Type B pancreatic cell (in vitro differentiated cells): ENCODE results near the gene DAZAP1. TPM values are rescaled to one million over a fixed set of nuclear protein-coding genes. Genes with fewer than 3 reads are reported as not detected.

Experiments
- DNase-seq: peaks from one replicate; pipeline ENCODE4 v3.0.0; 2021; ENCODE audit warnings: mixed read lengths; ENCODE audit not compliant: unreplicated experiment; ENCODE audit errors: extremely low spot score
- H3K27ac Mint-ChIP-seq: 2 replicates; pipeline ENCODE4 v1.8.0; 2021; ENCODE audit warnings: mild to moderate bottlenecking, mixed read lengths
- H3K27me3 Mint-ChIP-seq: 2 replicates; pipeline ENCODE4 v1.8.0; 2021; ENCODE audit warnings: mixed read lengths
- H3K36me3 Mint-ChIP-seq: 2 replicates; pipeline ENCODE4 v1.8.0; 2021; ENCODE audit warnings: mixed read lengths
- H3K4me1 Mint-ChIP-seq: one replicate; pipeline ENCODE4 v1.8.0; 2021; ENCODE audit warnings: mixed read lengths; ENCODE audit not compliant: unreplicated experiment
- H3K4me3 Mint-ChIP-seq: 2 replicates; pipeline ENCODE4 v1.8.0; 2021; ENCODE audit warnings: mild to moderate bottlenecking, mixed read lengths
- H3K9me3 Mint-ChIP-seq: 2 replicates; pipeline ENCODE4 v1.8.0; 2021; ENCODE audit warnings: mixed read lengths
- CTCF ChIP-seq: fragments of 200-600 bp; sonication (generic); conservative IDR thresholded peaks from 2 replicates; pipeline ENCODE4 v1.5.0; 2021; ENCODE audit warnings: antibody characterized with exemption, mild to moderate bottlenecking
- total RNA-seq: library from RNA; stranded (reverse); gene quantifications from 2 replicates; pipeline ENCODE4 v1.2.1, GENCODE V29; 2021; ENCODE audit warnings: low replicate concordance

Gene DAZAP1
- total RNA-seq, 1 donor from 2014 or later = 124 TPM

GRCh38 chr19:1447504-1447903, 40.1 kb downstream of the DAZAP1 start:
- Mint-ChIP-seq H3K4me3 (peak overlapping the region; percentile 48), H3K27me3 (peaks cover 49% of the 10 kb centered on the region), H3K27ac (no peak overlapping the region), H3K9me3 (no peaks in the 10 kb centered on the region), H3K4me1 (peaks cover 14% of the 10 kb centered on the region), H3K36me3 (peaks cover 3% of the 10 kb centered on the region)
- DNase-seq = no peak
- TF ChIP-seq CTCF = no peak

DNA sequence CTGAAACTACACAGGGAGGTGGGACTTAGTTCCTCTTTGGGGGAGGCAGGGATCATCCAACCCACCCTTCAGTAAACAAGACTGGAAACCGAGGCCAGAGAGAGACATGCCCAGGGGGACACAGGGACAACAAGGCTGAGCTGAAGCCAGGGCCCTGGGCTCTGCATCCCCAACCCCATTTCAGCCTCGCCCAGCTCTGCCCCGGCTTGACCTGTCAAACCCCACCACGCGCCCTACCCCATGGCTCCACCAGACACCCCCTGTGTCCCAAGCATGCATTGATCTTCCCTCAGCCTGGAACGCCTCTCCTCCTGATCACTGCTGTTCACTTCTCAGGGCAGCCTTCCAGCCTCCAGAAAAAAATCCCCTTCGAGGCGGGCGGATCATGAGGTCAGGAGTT, 40.6 kb downstream of the DAZAP1 start:
- DNase-seq = no peak
- Mint-ChIP-seq H3K9me3 (no peaks in the 10 kb centered on the region), H3K4me1 (peaks cover 10% of the 10 kb centered on the region), H3K4me3 (peak overlapping the region; percentile 52), H3K27ac (no peak overlapping the region), H3K27me3 (peaks cover 54% of the 10 kb centered on the region), H3K36me3 (no peaks in the 10 kb centered on the region)
- TF ChIP-seq CTCF = no peak

GRCh38 chr19:1449467-1450442, 42.4 kb downstream of the DAZAP1 start, which contains the start of gene APC2:
APC2 (plus strand) TSS chr19:1450121; CDS start chr19:1453002, 2,881 bp downstream.
- Mint-ChIP-seq H3K27ac (peak within 1 kb of the TSS; percentile 16), H3K27me3 (peaks cover 60% of the 10 kb centered on the region), H3K4me1 (peaks cover 15% of the 10 kb centered on the region), H3K4me3 (peak within 1 kb of the TSS; percentile 69), H3K36me3 (no peaks in the 10 kb centered on the region), H3K9me3 (no peaks in the 10 kb centered on the region)
- no peak for DNase-seq
- TF ChIP-seq CTCF = no peak

DNA sequence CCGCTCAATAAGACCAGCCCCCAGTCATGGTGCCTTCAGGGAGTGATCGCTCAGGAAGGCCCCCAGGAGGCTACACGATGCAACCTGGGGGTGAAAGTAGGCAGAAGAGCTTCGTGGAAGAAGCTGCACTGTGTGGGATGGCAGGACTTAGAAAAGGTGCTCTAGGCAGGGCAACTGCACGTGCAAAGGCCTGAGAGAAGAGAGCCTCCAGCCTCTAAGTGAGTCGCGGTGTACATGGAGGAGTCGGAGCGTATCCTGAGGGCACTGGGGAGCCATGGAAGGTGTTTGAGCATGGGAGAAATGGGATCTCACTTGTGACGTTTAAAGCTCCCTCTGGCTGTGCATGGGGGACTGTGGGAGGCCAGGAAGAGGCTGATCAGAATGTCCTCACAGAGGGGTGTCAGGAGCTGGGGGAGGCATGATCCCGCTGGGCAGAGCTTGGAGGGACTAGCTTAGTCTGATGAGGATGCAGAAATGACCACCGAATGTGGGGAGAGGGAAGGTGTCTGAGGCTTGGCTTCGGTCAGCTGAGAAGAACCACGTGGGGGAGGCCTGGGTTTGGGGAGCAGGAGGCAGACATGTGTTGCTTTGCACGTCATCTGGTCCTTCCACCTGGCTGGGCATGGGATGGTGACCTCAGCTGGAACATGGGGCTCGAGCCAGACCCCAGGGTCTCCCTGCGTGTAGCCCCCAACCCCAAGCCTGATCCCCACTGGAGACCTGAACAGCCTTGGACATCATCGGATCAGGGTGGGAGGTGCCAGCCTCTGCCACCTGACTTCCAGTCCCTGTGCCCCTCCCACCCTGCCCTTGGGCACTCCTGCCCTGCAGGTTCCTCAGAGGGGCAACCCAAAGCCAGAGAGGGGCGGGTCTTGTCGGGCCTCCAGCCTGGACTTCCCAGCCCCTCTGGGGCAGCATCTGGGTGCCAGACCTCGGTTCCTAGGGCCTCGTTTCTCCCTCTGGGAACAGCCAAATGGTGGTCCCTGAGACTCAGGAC, 43.6 kb downstream of the DAZAP1 start:
- no peak for DNase-seq
- TF ChIP-seq CTCF = no peak
- Mint-ChIP-seq H3K9me3 (no peaks in the 10 kb centered on the region), H3K4me1 (peaks cover 15% of the 10 kb centered on the region), H3K27me3 (peaks cover 64% of the 10 kb centered on the region), H3K4me3 (peak overlapping the region; percentile 60), H3K36me3 (no peaks in the 10 kb centered on the region), H3K27ac (no peak overlapping the region)
